ENCODE measurements around the gene ADCY7.

DNA sequence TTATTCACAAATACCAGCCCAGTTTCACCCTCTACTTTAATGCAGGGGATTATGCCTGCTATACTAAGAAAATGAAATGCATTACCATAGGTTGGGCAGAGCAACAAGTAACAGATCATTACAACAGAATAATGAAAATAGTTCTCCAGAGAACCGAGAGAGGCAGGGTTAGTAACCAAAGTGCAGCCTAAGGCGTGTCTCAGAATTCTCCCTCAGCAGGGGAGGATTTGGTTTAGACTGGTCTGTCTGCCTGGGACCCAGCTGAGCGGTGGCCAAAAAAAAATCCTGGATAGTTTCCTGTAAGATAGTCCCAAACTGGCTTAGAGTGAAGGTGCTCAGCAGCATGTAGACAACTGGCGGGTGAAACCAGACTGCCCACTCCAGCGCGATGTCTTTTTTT is 30.8 kb upstream of the ADCY7 start:
- TF ChIP-seq EZH2 (IDR thresholded peaks at IDR 0.05; ENCODE audit: low read length, unreplicated experiment) = no peak
- TF ChIP-seq, protein P1, sequence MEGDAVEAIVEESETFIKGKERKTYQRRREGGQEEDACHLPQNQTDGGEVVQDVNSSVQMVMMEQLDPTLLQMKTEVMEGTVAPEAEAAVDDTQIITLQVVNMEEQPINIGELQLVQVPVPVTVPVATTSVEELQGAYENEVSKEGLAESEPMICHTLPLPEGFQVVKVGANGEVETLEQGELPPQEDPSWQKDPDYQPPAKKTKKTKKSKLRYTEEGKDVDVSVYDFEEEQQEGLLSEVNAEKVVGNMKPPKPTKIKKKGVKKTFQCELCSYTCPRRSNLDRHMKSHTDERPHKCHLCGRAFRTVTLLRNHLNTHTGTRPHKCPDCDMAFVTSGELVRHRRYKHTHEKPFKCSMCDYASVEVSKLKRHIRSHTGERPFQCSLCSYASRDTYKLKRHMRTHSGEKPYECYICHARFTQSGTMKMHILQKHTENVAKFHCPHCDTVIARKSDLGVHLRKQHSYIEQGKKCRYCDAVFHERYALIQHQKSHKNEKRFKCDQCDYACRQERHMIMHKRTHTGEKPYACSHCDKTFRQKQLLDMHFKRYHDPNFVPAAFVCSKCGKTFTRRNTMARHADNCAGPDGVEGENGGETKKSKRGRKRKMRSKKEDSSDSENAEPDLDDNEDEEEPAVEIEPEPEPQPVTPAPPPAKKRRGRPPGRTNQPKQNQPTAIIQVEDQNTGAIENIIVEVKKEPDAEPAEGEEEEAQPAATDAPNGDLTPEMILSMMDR (conservative IDR thresholded peaks at IDR 0.05; ENCODE audit: low read depth, low read length) = no peak
